AG09319 (cell line): ENCODE data around the gene FKBP7.
A peak's percentile ranks its signal among the peaks of the same experiment; 100 is the strongest.
"Not testable (repeated sequence)": the region's sequence is repeated elsewhere in the genome, so short reads cannot be mapped to it uniquely, and the experiment has no call there.

Experiments
- DNase-seq: peaks from one replicate; pipeline ENCODE4 v3.0.0-alpha.2; 2010; ENCODE audit warnings: low read depth; ENCODE audit errors: extremely low read depth
- TF ChIP-seq, protein P1 (sequence below): IDR thresholded peaks from 2 replicates; pipeline ENCODE4 v1.5.1; 2011; ENCODE audit warnings: low read depth, mild to moderate bottlenecking, inconsistent platforms, low read length, moderate library complexity

FKBP7 gene

DNA sequence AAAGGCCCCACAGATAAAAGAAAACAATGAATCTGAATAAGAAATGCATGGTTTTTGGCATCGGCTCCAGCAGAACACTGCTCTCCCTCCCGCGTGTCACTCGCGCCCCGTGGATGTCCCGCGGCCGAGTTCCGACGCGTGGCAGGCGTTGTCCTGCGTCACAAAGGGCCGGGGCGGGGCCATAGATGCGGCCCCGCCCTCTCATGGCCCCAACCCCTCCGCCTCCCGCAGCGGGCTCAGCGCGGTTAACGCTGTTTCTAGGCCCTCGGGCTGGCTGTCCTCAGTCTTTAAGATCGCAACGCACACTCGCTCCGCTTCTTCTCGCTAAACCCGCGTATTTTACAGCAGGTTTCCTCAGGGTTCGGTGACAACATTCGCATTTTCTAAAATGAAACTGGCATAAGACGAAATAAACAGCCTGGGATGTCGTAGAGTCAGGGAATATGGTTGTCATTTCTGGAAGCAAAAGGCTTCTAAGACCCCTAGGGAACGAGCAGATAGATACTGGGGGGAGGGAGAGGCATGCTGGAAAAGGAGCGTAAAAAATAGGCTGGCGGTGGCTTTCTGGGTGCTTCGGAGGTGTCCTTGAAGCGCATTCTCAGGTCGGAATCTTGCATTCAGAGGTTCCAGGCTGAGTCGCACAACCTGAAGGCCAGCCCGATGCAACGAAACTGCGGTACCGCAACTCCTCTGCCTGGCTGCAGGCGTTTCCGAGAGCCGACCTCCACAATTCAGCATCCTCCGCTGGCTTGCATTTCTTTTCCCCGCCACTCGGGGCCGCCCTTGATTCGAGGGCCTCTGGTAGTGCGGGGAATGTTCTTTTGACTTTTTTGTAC lies at the start of gene FKBP7:
Gene FKBP7 (minus strand): TSS at position 162 of the 836 bp plus-strand sequence. CDS start 101 bp downstream, at position 61.
- TF ChIP-seq, protein P1, sequence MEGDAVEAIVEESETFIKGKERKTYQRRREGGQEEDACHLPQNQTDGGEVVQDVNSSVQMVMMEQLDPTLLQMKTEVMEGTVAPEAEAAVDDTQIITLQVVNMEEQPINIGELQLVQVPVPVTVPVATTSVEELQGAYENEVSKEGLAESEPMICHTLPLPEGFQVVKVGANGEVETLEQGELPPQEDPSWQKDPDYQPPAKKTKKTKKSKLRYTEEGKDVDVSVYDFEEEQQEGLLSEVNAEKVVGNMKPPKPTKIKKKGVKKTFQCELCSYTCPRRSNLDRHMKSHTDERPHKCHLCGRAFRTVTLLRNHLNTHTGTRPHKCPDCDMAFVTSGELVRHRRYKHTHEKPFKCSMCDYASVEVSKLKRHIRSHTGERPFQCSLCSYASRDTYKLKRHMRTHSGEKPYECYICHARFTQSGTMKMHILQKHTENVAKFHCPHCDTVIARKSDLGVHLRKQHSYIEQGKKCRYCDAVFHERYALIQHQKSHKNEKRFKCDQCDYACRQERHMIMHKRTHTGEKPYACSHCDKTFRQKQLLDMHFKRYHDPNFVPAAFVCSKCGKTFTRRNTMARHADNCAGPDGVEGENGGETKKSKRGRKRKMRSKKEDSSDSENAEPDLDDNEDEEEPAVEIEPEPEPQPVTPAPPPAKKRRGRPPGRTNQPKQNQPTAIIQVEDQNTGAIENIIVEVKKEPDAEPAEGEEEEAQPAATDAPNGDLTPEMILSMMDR = peak; percentile 58
- peak; percentile 41 for DNase-seq

DNA sequence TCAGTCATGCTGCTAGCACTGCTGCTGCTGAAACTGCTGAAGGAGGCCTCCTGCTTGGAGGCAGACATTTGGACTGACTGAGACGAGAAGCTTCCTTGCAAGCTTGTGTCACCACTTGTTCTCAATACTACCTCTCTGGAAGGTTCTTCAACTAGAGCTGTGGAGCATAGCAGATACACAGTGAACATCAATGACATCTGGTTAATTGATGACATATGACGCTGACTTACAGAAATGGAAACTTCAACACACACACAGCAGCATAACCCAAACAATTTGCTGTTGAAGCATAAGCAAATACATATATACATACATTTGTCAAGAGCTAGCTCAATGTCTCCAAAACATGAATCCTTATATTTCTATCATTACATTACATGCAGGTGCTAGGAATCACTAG lies 49.2 kb upstream of the FKBP7 start:
- DNase-seq = no peak
- TF ChIP-seq, protein P1 = no peak

- DNase-seq = no peak
- TF ChIP-seq, protein P1 = no peak
These were observed 47.9 kb upstream of the FKBP7 start for GRCh38 chr2:178526256-178526655.

- not testable (repeated sequence) for DNase-seq
These were observed 47.1 kb upstream of the FKBP7 start for GRCh38 chr2:178525460-178525859.

- DNase-seq = not testable (repeated sequence)
These were observed 46.6 kb upstream of the FKBP7 start for GRCh38 chr2:178525010-178525409.

GRCh38 chr2:178523596-178524134 lies 45.3 kb upstream of the FKBP7 start:
- TF ChIP-seq, protein P1 = no peak
- no peak for DNase-seq

DNA sequence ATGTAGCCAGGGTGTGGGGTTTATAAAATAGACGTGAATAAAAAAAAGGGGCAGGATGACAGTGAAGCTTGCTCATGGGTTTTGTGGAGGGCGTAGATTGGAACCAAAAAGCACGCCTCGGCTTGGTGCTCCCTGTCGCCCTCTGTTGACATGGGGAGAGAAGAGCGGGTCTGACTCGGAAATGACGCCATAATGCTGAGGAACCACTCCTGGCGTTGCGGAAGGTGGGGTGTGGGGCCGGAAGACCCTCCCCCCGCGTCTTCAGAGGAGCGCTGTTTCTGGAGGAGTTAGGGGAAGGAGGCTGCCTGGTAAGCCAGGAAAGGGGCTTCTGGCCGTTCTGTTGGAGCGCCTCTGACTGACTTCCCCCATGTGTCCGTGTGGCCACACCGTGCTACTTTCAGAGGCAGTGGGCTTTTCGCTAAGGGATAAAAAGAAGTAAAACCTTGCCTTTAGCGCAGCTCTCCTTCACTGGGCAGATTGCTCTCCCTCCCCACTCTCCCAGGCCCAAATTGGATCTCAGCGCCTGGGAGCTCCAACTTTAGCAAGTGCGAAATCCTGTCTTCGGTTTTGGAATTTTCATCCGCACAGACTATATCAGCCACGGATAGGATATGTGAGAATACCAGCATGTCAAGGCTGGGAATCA lies 44.7 kb upstream of the FKBP7 start:
- TF ChIP-seq, protein P1 = peak; percentile 87
- peak; percentile 48 for DNase-seq
